ENCODE measurements around the gene LZTR1. TPM values are rescaled to one million over a fixed set of nuclear protein-coding genes. Genes with fewer than 3 reads are reported as not detected.

Gene LZTR1
- total and polyA plus RNA-seq, 10 of the 15 experiments (the other 5 are each of a cell fraction or from before 2014, with no cell fraction given), result 0.82 to 50.3 (median 19.3) TPM

- TF ChIP-seq RELA (IDR thresholded peaks at IDR 0.05; ENCODE audit: borderline replicate concordance, partially characterized antibody) (no peak), CREB1 (IDR thresholded peaks at IDR 0.05; ENCODE audit: low read depth) (no peak), HDAC6 (IDR thresholded peaks at IDR 0.05; ENCODE audit: unreplicated experiment) (no peak), CREM (IDR thresholded peaks at IDR 0.05; ENCODE audit: low read depth) (no peak), NKRF (conservative IDR thresholded peaks at IDR 0.05) (no peak), GABPA (IDR thresholded peaks at IDR 0.05; ENCODE audit: low read depth) (no peak), GATAD2B (conservative IDR thresholded peaks at IDR 0.05; ENCODE audit: low read depth) (no peak), YBX1 (IDR thresholded peaks at IDR 0.05) (no peak), SMC3 (IDR thresholded peaks at IDR 0.05; ENCODE audit: borderline replicate concordance, low read length) (no peak), PML (IDR thresholded peaks at IDR 0.05; ENCODE audit: low read length) (no peak)
Observed at GRCh38 chr22:20946991-20947390, 35.1 kb upstream of the LZTR1 start (continued).

DNA sequence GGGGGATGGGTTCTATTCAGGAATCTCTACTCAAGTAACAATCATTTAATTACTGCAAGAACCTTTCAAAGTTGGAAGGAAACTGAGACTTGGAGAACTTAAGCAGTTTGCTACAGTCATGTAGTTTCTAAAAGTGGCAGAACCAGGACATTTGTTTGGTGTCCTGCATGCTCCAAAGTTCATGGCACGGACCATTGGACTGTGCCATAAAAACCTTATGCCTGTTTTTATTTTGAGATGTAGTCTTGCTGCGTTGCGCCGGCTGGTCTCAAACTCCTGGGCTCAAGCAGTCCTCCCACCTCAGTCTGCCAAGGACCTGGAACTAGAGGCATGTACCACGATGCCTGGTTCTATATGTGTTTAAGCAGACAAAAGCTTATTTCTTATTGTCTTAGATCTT is 33.6 kb upstream of the LZTR1 start:
- no peak for DNase-seq (ENCODE audit: low read depth, low spot score)
- Histone ChIP-seq H3K4me2 (ENCODE audit: control insufficient read depth, insufficient read depth) (no peak overlapping the region), H3K9ac (ENCODE audit: control insufficient read depth, insufficient read depth, low read length) (no peak overlapping the region), H3K27ac (ENCODE audit: control insufficient read depth, insufficient read depth) (no peak overlapping the region), H3K4me1 (ENCODE audit: control insufficient read depth, insufficient read depth, low read length) (no peaks in the 10 kb centered on the region), H4K20me1 (ENCODE audit: control insufficient read depth, insufficient read depth) (peaks cover 2% of the 10 kb centered on the region), H2AFZ (ENCODE audit: control insufficient read depth, low read depth, low read length) (no peak overlapping the region), H3K27me3 (replicated peaks in 1 of 2; ENCODE audit: control insufficient read depth in 2 of 2, insufficient read depth in 2 of 2, low read length in 1 of 2) (no peaks in the 10 kb centered on the region), H3K4me3 (no peak overlapping the region), H3K79me2 (ENCODE audit: control insufficient read depth, insufficient read depth, low read length) (peaks cover 47% of the 10 kb centered on the region), H3K9me3 (replicated peaks; ENCODE audit: control insufficient read depth, insufficient read depth, low read length) (no peaks in the 10 kb centered on the region), H3K36me3 (ENCODE audit: control insufficient read depth in 2 of 2, insufficient read depth in 2 of 2, low read length in 1 of 2) (peaks cover 22 to 38% of the 10 kb centered on the region in 2 experiments)
- FAIRE-seq, result no peak
- BruUV-seq (replicated peaks), result no TSS peak
- in situ Hi-C loops (cut with MboI) (no loop called here), intact Hi-C loops (cut with micrococcal nuclease; ENCODE audit: unreplicated experiment) (no loop called here)
- SMC1A ChIA-PET (ENCODE audit: uncharacterized antibody, unreplicated experiment), result no interaction called here
- CTCF ChIA-PET, result no interaction called here
- POLR2A ChIA-PET, result no interaction called here
- no peak for ATAC-seq
- RAD21 ChIA-PET (ENCODE audit: unreplicated experiment), result no interaction called here
- TF ChIP-seq SRF (IDR thresholded peaks at IDR 0.05; ENCODE audit: low read depth in 2 of 2, low read length in 2 of 2) (no peak), CREM (IDR thresholded peaks at IDR 0.05; ENCODE audit: low read depth) (no peak), MLLT1 (IDR thresholded peaks at IDR 0.05) (no peak), MTA3 (IDR thresholded peaks at IDR 0.05; ENCODE audit: borderline replicate concordance, low read length) (no peak), TAF1 (IDR thresholded peaks at IDR 0.05; ENCODE audit: borderline replicate concordance, low read depth, low read length) (no peak)
- WGBS (ENCODE audit: insufficient coverage, insufficient replicate concordance, low lambda C conversion rate, missing lambda C conversion rate), result 70% methylated on average over 5 of the region's 5 CpGs
